Erythroblast (primary cell): ENCODE measurements around the gene STRN.

ENCODE experiments used
- GATA1 ChIP-seq: IDR thresholded peaks from 2 replicates; pipeline ENCODE4 v1.6.1; 2011; ENCODE audit warnings: low read depth, mild to moderate bottlenecking, control low read depth, low read length, moderate library complexity
- POLR2A ChIP-seq: IDR thresholded peaks from 2 replicates; pipeline ENCODE4 v1.6.1; 2011; ENCODE audit warnings: mild to moderate bottlenecking, low read length

DNA sequence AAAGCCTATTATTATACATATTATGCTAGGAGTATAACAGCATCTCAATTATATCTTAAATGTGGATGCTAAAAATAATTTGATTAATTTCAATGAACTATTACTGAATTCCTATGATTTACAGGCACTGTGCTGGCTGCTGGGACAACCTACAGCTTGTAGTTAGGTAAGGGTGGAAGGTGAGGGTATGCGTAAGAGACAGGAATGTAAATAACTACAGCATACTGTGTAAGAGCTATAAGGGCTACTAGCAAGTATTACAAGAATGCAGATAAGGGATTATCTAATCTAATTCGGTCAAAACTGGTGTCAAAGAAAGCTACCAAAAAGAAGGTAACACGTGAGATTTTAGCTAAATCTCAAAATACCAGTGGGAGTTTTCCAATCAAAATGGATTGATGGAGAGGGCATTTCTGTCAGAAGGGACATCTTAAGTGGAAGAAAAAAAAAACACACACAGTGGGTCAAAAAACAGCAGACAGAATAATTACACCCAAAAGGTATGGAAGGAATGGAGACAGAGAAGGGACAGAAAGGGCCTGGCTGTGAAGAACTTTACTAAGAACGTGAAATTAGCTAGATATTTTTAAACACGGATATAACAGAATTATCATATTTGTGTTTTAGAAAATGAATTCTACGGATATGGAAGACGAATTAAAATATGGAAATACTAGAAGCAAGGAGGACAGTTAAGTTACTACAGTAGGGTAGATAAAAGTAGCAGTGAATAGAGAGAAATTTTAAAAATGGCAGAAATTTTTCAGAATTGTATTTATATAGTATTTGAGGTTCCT lies 47.1 kb downstream of the STRN start:
- no peak for TF ChIP-seq POLR2A
- TF ChIP-seq GATA1, result no peak
